ENCODE measurements around the gene CLDN9.

DNA sequence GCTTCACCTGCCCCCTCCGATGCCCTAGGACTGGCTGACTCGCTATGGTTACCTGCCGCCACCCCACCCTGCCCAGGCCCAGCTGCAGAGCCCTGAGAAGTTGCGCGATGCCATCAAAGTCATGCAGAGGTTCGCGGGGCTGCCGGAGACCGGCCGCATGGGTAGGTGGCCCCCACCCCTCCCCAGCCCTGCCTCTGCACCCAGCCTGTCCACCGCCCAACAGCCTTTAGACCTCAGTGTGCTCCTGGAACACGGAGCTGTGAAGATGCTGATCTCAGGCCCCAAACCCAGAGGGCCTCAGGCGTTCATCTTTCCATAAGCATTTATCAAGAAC, 34.6 kb downstream of the CLDN9 start:
- no peak for TF ChIP-seq POLR2A (IDR thresholded peaks at IDR 0.05)
- TF ChIP-seq, protein P1, sequence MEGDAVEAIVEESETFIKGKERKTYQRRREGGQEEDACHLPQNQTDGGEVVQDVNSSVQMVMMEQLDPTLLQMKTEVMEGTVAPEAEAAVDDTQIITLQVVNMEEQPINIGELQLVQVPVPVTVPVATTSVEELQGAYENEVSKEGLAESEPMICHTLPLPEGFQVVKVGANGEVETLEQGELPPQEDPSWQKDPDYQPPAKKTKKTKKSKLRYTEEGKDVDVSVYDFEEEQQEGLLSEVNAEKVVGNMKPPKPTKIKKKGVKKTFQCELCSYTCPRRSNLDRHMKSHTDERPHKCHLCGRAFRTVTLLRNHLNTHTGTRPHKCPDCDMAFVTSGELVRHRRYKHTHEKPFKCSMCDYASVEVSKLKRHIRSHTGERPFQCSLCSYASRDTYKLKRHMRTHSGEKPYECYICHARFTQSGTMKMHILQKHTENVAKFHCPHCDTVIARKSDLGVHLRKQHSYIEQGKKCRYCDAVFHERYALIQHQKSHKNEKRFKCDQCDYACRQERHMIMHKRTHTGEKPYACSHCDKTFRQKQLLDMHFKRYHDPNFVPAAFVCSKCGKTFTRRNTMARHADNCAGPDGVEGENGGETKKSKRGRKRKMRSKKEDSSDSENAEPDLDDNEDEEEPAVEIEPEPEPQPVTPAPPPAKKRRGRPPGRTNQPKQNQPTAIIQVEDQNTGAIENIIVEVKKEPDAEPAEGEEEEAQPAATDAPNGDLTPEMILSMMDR (IDR thresholded peaks at IDR 0.05), result no peak
- TF ChIP-seq POLR2AphosphoS5 (IDR thresholded peaks at IDR 0.05), result no peak
- TF ChIP-seq EP300 (IDR thresholded peaks at IDR 0.05), result no peak

Data from upper lobe of left lung (tissue), 4 donors.